ENCODE results near the gene AP5S1.

DNA sequence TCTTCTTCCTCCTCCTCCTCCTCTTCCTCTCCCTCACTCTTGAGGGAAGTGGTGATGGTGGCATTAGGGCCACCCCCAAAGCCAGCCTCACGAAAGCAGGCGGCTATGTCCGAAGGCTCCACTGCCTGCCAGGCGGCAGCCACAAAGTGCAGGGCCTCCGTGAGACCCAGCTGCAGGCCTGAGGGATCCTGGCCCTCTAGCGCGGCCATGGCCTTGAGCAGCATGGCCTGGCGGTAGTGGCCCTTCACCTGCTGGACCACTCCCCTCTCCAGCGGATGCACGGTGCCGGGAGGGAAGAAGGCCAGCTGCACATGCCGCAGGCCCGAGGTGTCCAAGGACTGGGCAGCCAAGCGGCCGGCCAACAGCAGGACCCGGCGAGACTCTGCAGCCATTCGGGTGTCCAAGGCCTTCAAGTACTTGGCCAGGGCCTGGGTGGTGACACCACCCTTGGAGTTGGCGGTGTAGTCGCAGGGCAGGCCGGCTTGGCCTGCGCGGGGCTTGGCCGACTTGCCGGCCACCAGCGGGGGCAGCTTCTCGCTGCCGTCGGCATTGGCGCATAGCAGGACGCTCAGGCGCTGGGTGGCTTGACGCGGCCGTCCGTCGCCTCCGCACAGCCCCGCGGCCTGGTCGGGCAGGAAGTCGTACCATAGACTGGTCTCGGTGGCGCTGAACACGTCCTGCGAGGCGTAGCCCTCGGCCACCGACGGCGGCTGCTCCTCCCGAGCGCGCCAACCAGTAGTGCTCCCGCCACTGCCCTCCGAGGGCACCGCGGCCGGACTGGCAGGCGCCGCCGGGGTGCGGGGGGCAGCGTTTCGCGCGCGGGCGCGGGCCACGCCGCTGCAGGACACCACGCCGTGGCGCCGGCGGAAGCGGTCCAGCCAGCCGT lies 34.9 kb upstream of the AP5S1 start:
- TF ChIP-seq EZH2 (IDR thresholded peaks at IDR 0.05; ENCODE audit: borderline replicate concordance, control insufficient read depth, low read depth, low read length) = no peak
- TF ChIP-seq MTA2 (IDR thresholded peaks at IDR 0.05; ENCODE audit: low read depth) = no peak
- TF ChIP-seq CEBPB (IDR thresholded peaks at IDR 0.05; ENCODE audit: borderline replicate concordance in 1 of 2, low read depth in 2 of 2, low read length in 2 of 2) = no peak
- TF ChIP-seq, protein P1, sequence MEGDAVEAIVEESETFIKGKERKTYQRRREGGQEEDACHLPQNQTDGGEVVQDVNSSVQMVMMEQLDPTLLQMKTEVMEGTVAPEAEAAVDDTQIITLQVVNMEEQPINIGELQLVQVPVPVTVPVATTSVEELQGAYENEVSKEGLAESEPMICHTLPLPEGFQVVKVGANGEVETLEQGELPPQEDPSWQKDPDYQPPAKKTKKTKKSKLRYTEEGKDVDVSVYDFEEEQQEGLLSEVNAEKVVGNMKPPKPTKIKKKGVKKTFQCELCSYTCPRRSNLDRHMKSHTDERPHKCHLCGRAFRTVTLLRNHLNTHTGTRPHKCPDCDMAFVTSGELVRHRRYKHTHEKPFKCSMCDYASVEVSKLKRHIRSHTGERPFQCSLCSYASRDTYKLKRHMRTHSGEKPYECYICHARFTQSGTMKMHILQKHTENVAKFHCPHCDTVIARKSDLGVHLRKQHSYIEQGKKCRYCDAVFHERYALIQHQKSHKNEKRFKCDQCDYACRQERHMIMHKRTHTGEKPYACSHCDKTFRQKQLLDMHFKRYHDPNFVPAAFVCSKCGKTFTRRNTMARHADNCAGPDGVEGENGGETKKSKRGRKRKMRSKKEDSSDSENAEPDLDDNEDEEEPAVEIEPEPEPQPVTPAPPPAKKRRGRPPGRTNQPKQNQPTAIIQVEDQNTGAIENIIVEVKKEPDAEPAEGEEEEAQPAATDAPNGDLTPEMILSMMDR (IDR thresholded peaks at IDR 0.05 in 2 of 3, conservative IDR thresholded peaks at IDR 0.05 in 1 of 3; ENCODE audit: control insufficient read depth in 2 of 3, extremely low read depth in 1 of 3, insufficient read depth in 1 of 3, low read depth in 3 of 3, low read length in 3 of 3) = no peak
- no peak for TF ChIP-seq TCF12 (IDR thresholded peaks at IDR 0.05; ENCODE audit: low read depth, low read length)
